Adrenal gland (tissue), 5 donors: Measurements from ENCODE around the gene RALGAPA2.

Source experiments
- CTCF ChIP-seq, 6 experiments: fragments of 450-650 bp in 4 of 6; fragments of 200-600 bp in 2 of 6; sonication (generic) in 1 of 6; IDR thresholded peaks; 1 replicate in 5 of 6; 2 replicates in 1 of 6; pipeline versions ENCODE4 v1.5.1 to v1.8.0; 2016 to 2021; ENCODE audit warnings: antibody characterized with exemption in 6 of 6, mild to moderate bottlenecking in 2 of 6, moderate library complexity in 1 of 6
- POLR2A ChIP-seq, 2 donors: fragments of 450-650 bp; IDR thresholded peaks; one replicate each; pipeline ENCODE4 v1.6.1; 2017; ENCODE audit warnings: antibody characterized with exemption in 2 of 2, mild to moderate bottlenecking in 2 of 2, moderate library complexity in 1 of 2
- donor health status: DM: no; HTN: no; CAD: no.

- TF ChIP-seq CTCF (IDR thresholded peaks at IDR 0.05) (no peak), POLR2A (IDR thresholded peaks at IDR 0.05) (no peak)
Measured at GRCh38 chr20:20609522-20609921, 102.9 kb downstream of the RALGAPA2 start.
